Uterus (tissue), 2 donors: ENCODE measurements around the gene SPRED3.

ENCODE experiments used
- POLR2A ChIP-seq, 2 donors: fragments of 450-650 bp; IDR thresholded peaks; one replicate each; pipeline ENCODE4 v1.6.1; 2016; ENCODE audit warnings: antibody characterized with exemption in 2 of 2, mild to moderate bottlenecking in 1 of 2, moderate library complexity in 1 of 2
- TF ChIP-seq, protein P1 (sequence below), 4 experiments: fragments of 200-600 bp in 2 of 4; fragments of 450-650 bp in 2 of 4; sonication (generic) in 2 of 4; IDR thresholded peaks; one replicate each; pipeline ENCODE4 v1.5.1; 2016 to 2019; ENCODE audit warnings: antibody characterized with exemption in 4 of 4, mild to moderate bottlenecking in 2 of 4, moderate library complexity in 1 of 4

DNA sequence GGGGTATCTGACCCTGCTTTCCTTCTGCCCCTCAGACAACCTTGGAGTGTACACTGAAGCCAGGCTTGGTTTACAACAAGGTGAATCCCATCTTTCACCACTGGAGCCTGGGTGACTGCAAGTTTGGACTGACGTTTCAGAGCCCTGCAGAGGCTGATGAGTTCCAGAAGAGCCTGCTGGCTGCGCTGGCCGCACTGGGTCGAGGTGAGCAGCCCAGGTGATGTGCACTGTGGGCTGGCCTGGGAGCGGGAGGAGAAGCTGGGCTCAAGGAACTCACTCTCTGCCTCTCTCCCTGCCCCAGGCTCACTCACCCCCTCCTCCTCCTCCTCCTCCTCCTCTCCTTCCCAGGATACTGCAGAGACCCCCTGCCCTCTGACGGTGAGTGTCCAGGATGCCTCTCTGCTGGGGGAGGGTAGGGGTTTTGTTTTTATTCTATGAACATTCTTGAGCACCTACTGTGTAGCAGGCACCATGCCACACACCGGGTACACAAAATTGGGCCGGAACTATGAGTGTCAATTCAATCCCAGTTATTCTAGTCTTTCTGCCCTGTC, 3.5 kb downstream of the SPRED3 start:
- TF ChIP-seq, protein P1, sequence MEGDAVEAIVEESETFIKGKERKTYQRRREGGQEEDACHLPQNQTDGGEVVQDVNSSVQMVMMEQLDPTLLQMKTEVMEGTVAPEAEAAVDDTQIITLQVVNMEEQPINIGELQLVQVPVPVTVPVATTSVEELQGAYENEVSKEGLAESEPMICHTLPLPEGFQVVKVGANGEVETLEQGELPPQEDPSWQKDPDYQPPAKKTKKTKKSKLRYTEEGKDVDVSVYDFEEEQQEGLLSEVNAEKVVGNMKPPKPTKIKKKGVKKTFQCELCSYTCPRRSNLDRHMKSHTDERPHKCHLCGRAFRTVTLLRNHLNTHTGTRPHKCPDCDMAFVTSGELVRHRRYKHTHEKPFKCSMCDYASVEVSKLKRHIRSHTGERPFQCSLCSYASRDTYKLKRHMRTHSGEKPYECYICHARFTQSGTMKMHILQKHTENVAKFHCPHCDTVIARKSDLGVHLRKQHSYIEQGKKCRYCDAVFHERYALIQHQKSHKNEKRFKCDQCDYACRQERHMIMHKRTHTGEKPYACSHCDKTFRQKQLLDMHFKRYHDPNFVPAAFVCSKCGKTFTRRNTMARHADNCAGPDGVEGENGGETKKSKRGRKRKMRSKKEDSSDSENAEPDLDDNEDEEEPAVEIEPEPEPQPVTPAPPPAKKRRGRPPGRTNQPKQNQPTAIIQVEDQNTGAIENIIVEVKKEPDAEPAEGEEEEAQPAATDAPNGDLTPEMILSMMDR (IDR thresholded peaks at IDR 0.05), result no peak
- TF ChIP-seq POLR2A (IDR thresholded peaks at IDR 0.05), result no peak
